GM19372 (cell line): Measurements from ENCODE around the gene PTPRN2.

Experiments
- ATAC-seq: cut with Tn5 transposase; IDR thresholded peaks from one replicate; pipeline ENCODE4 v1.9.1; 2021; ENCODE audit warnings: mild to moderate bottlenecking, low read depth, moderate library complexity; ENCODE audit not compliant: unreplicated experiment

PTPRN2 gene

GRCh38 chr7:157775560-157776332 lies 811.9 kb downstream of the PTPRN2 start:
- ATAC-seq, result no peak

GRCh38 chr7:157775021-157775559 lies 812.5 kb downstream of the PTPRN2 start:
- no peak for ATAC-seq

GRCh38 chr7:157774495-157774894 lies 813.1 kb downstream of the PTPRN2 start:
- no peak for ATAC-seq

GRCh38 chr7:157773361-157773760 lies 814.3 kb downstream of the PTPRN2 start:
- no peak for ATAC-seq

- no peak for ATAC-seq
Observed at GRCh38 chr7:157772486-157773130, 815.0 kb downstream of the PTPRN2 start.

- no peak for ATAC-seq
Observed at GRCh38 chr7:157771689-157772088, 815.9 kb downstream of the PTPRN2 start.

GRCh38 chr7:157770716-157771320 lies 816.8 kb downstream of the PTPRN2 start:
- no peak for ATAC-seq

GRCh38 chr7:157769526-157770215 lies 818.0 kb downstream of the PTPRN2 start:
- ATAC-seq, result no peak

GRCh38 chr7:157769086-157769485 lies 818.5 kb downstream of the PTPRN2 start:
- ATAC-seq, result no peak

- ATAC-seq, result no peak
Observed at GRCh38 chr7:157768198-157768597, 819.4 kb downstream of the PTPRN2 start.

GRCh38 chr7:157767506-157768197 lies 820.0 kb downstream of the PTPRN2 start:
- ATAC-seq, result no peak

- no peak for ATAC-seq
Observed at GRCh38 chr7:157766098-157766497, 821.5 kb downstream of the PTPRN2 start.

- no peak for ATAC-seq
Observed at GRCh38 chr7:157764946-157765537, 822.6 kb downstream of the PTPRN2 start.

GRCh38 chr7:157764193-157764592 lies 823.4 kb downstream of the PTPRN2 start:
- no peak for ATAC-seq

GRCh38 chr7:157763279-157764000 lies 824.2 kb downstream of the PTPRN2 start:
- ATAC-seq, result no peak

GRCh38 chr7:157762824-157763223 lies 824.8 kb downstream of the PTPRN2 start:
- ATAC-seq, result no peak

GRCh38 chr7:157760004-157760730 lies 827.5 kb downstream of the PTPRN2 start:
- ATAC-seq, result no peak

- ATAC-seq, result no peak
Observed at GRCh38 chr7:157759246-157759805, 828.3 kb downstream of the PTPRN2 start.
